Activated CD8-positive, alpha-beta memory T cell treated with anti-CD3 and anti-CD28 coated beads, Interleukin-2, amount 50 U/mL, for 24 hours (primary cell): ENCODE measurements around the gene NGDN.

Source experiments
- DNase-seq: peaks from one replicate; pipeline ENCODE4 v3.0.0-alpha.2; 2020; ENCODE audit errors: extremely low read depth

The NGDN gene

DNA sequence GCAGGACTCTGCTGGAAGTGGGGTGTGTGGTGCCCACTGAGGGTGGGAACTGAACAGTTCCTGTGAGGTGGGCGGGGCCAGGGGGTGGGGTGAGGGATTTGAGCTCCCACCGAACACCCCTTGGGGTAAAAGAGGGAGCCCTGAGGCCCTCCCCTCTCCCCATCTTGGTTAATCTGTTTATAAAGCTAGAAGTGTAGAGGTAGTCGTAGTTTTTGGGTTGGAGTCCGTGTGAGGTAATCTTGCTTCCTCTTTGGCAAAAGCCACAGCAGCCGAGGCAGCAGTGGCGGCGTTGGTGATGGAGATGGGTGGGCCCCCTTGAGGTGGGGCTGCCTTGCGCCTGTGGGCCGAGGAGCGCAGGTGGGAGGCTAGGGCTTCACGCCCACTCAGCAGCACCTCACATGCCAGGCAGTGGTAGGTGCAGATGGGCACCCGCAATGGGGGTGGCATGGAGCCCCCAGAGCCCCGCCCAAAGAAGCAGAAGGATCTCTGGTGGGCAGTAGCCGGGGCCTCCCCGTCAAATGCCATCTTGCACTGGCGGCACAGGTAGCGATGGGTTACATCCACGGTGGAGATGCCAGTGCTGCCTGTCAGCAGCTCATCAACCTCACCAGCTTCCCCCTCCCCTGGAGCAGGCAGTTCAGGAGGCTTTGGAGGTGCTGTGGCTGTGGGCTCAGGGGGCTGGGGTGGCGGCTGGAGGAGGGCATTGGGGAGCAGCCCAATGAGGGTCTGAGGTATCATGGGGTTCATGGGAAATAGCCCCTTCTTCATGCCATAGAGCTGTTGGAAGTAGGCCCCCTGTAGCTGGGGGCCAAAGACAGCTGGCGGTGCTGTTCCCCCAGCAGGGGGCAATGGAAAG lies 52.5 kb downstream of the NGDN start:
- DNase-seq, result no peak

DNA sequence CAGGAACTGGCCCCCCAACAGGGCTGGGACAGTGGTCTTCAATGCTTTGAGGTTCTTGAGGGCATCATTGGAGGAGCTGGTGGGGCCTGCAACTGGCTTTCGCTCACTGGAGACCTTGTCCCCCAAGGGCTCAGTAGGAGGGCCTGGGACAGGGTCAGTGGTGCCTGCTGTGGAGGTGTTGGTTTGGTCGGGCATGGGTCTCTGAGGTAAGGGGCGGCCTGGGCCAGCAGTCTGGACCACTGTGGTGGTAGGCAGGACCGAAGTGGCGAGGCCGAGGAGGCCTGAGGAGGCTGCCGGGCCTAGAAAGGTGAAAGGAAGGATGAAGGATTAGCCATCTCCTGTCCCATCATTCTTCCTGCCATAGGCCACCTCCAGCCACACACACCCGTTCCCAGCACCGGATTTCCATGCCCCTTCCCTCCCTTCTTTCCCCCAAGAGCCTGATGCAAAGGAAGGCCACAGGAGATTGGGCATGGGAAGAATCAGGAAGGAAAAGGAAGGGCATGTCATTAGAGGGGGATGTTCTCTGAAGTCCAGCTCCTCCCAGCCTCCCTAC lies 53.2 kb downstream of the NGDN start:
- no peak for DNase-seq

DNA sequence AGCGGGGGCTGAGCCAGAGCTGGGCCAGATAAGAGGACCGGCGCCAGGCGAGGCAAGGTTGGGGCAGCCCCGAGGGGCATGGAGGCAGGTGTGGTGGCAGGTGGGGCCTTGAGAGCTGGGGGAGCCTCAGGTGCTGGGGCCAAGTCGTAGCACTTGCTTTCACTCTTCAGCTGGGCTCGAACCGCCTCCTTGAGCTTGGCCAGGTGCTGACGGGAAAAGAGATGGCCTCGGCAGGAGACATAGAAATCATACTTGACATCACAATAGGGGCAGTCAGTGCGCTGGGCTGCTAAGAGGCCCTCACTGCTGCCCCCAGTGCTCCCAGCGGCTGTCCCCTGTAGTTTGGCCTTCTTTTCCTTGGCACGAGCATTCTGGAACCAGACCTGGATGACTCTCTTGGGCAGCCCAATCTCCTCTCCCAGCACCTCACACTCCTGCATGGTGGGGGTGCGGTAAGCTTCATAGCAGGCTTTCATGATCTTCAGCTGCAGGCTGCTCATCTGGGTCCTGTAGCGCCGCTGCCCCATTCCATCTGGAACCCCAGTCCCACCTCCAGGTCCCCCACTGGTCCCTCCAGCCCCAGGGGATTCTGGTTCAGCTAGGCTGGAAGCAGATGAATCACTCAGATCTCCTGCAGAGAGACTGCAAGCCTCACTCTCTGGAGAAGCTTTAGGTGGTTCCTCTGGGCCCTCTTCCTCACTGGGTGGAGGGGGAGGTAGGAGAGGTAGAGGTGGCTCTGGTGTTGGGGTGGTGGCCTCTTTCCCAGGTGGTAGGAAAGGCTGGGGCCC lies 53.9 kb downstream of the NGDN start:
- no peak for DNase-seq

DNA sequence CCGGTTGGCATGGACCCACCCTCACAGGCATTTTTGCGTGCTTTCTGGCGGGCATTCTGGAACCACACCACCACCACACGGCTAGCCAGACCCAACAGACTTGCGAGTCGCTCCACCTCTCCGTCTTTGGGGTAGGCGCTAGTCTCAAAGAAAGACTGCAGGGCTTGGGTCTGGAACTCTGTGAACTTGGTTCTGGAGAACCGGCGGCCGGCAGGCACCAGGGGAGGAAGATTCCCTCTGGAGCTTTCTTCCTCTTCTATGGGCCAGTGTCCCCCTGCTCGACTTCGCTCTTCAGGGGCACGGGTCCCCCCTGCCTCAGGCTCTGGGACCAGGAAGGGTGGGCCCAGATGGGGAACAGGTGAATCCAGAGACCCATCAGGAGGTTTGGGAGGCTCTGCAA lies 55.5 kb downstream of the NGDN start:
- DNase-seq, result no peak

DNA sequence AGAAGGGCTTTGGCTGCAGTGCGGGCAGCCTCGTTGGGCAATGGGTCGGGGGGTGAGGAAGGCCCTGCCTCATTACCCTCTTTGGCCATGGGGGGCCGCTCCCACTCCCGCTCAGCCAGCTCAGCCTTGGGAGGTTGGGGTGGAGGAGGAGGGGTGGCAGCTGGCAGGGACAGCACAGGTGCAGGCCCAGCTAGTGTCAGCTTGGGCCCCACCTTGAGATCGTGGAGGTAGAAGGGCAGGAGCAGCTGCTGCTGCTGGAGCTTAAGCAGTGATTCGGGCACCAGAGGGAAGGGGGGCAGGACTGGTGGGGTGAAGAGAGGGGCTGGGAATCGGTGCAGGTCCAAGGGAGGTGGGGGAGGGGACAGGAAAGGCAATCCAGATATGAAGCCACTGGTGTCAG lies 56.1 kb downstream of the NGDN start:
- DNase-seq, result no peak
